HL-60/S4 (cell line): ENCODE data around the gene LINC01488.

Source experiments
- in situ Hi-C: fragments of 300-500 bp; cut with MboI; formaldehyde crosslinking; loops from 2 replicates; pipeline ENCODE4 v1.14.3; 2022; ENCODE audit warnings: low sequenced_read_pairs

The LINC01488 gene

DNA sequence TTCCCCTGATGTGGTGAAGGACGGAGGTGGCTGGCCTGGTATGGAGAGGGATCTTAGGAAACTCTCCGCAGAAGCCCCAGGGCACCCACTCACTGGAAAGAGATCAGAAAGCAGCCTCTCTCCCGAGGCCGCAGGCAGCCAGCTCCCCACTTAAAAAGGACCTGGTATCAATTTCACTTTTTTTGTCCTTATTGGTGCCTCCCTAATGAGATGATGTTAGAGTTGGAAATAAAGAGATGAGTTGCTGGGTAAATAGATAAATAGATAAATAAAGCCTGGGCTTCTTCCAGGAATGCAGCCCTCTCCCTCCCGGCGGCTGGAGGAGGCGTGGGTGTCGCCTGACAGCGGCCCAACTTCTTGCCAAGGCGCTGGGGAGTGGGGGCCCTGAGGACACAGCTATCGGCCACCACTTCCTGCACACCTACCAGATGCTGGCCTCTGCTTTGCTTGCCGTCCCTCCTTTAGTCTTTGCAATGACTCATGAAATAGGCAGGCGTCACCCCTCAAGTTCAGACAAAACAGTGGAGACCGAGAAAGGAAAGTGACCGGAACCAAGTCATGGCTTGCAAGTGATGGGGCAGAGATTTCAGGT is 42.9 kb downstream of the LINC01488 start:
- in situ Hi-C loops = no loop called here

DNA sequence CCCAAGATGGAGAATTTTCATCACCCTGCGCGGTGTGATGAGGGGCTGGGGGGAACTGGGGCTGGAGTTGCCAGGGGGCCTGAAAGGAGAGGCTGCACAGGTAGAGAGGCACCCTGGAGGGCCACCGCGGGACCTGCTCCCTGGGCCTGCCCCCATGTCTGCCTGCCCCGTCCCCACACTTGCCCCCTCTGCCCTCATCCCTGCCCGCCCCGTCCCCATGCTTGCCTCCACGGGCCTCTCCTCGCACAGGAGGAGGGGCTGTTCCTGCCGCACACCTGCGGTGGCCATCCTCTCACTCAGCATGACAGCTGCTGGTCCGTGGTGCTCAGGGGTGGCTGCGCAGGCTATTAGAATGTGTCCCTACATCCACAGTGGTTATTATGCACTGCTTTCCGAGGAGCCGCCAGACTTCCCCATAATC is 43.5 kb downstream of the LINC01488 start:
- in situ Hi-C loops = no loop called here

DNA sequence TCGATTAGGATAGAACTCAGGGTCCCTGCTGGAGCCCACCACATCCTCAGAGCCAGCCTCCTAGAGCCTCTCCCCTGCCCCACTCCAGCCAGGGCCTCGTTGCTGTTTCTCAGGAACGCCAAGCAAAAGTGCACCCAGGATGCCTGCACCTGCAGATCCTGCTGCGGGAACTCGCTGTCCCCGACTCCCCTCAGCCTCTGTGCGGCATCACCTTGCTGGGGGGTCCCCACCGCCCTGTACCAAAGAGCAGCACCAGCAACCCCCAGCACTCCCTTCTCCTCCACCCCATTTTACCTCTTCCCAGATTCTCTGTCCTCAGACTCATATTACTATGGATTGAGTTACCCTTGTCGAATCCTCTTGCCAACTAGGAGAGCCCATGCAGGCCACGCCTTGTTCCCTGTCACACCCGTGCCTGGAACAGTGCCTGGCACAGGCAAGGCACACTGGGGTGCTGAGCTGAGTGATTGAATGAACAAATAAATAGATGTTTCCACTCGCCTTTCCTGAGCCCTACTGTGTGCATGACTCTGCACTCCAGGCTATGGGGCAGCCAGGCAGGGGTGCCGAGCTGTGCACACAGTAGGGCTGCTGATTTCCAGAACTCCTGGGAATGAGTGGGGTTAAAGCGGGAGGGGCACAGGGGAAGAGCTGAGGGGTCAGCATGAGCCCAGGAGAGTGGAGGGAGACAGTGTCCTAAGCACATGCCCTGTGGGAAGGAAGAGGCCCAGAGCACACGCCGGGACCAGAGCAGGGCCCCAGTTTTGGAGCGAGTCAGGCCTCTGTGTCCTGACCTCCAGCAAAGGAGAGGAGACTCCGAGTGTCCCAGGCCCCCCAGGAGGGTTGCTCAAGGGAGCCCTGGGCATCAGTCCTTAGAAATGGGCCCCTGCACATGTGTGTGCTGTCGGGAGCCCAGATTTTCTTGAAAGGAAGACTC is 44.3 kb downstream of the LINC01488 start:
- in situ Hi-C loops = no loop called here

DNA sequence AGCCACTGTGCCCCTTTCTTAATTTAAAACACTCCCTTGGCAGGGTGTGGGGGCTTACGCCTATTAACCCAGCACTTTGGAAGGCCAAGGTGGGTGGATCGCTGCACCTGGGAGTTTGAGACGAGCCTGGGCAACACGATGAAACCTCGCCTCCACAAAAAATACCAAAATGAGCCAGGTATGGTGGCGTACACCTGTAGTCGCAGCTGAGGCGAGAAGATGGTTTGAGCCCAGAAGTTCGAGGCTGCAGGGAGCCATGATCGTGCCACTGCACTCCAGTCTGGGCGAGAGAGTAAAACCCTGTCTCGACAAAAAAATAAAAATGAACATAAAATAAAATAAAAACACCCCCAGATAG is 45.0 kb downstream of the LINC01488 start:
- in situ Hi-C loops = no loop called here

DNA sequence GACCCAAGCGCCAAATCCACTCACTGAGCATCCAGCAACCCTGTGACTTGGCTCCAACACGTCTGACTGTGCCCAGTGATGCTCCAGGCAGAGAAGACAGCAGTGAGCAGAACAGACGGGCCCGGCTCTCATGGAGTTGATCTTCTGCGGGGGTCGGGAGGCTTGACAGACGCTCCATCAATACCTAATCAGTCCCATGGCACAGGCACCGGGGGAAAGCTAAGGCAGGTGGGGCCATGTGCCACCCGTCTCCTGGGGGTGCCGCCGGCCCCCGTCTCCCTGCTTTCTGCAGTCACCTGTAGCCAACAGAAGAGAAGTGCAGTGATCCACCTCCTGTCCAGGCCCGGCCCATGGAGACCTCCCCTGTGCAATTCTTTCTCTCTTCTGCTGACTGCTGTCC is 47.5 kb downstream of the LINC01488 start:
- in situ Hi-C loops = no loop called here

DNA sequence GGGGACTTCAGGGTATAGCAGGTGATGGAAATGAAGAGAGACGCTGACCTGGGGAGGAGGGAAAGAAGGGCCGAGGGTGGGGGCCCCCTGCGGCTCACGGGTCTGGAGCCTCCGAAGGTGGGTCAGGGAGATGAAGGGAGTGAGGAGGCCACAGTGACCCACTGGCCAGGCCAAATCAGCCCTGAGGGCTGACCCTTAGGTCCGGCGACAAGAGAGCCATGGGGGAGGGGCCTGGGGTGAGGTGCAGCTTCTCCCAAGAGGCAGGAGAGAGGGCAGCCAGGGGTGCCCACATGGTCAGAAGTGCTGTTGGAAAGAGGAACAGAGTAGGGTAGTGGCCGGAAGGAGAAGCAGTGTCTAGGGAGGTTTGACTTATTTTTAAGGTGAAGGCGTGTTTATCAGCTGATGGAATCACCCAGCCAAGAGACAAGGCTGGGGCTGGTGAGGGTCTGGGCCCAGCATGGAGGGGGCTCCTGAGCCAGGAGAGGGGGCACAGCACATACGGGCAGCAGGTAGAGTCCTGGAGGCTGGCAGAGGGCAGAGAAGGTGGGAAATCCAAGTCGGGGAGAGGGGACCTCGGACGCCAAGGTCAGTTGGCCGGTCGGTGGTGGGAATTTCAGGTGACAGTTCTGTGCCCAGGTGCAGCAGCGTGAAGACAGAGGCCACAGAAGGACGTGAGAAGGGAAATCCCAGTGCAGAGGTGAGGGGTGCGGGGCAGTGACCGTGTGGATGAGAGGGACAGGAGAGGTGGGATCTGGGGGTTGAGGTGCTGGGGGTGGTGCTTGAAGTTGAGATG is 49.0 kb downstream of the LINC01488 start:
- in situ Hi-C loops = no loop called here

DNA sequence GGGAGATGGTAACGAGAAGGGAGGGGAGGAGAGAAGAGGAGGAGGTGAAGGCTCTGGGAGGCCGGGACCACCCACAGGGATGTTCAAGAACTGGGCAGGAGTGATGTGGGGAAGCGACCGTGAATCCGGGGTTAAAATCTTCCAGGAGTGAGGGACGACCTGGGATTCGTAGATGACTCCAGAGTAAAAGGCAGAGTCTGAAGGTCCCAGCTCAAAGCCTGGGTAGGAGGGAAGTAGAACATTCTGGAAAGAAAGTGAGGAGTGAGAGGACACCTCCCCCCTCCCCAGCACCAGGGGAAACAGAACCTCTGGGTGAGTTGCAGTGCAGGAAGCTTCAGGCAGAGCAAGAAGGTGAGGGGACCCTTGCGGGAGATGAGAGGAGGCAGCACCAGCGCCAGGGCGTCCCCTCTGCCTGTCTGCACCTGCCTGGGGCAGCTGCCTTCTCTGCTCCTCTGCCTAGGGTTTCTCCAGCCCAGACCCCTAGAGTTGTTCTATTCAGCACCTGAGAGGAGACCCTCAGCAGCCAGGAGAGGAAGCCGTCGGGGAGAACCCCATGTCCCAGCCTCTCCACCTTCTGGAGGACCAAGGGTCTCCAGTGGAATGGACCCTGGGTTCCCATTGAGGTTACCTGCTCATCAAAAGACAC is 49.7 kb downstream of the LINC01488 start:
- in situ Hi-C loops = no loop called here

DNA sequence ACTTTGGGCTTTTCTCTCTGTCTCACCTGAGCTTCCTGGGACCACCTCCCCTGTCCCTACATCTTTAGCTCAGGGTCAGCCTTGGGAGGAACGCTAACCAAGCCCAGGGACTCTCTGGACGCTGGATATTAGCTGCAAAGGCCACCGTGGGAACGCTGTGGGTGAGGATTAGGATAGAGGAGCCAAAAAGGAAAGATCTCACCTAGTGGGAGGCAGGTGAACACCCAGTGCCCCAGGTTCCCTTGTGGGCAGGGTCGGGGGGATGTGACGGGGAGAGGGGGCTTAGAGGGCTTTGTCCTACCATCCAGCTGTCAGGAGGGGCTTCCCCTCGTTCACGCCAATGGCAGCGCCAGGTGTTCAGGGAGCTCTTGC is 50.2 kb downstream of the LINC01488 start:
- in situ Hi-C loops = no loop called here

DNA sequence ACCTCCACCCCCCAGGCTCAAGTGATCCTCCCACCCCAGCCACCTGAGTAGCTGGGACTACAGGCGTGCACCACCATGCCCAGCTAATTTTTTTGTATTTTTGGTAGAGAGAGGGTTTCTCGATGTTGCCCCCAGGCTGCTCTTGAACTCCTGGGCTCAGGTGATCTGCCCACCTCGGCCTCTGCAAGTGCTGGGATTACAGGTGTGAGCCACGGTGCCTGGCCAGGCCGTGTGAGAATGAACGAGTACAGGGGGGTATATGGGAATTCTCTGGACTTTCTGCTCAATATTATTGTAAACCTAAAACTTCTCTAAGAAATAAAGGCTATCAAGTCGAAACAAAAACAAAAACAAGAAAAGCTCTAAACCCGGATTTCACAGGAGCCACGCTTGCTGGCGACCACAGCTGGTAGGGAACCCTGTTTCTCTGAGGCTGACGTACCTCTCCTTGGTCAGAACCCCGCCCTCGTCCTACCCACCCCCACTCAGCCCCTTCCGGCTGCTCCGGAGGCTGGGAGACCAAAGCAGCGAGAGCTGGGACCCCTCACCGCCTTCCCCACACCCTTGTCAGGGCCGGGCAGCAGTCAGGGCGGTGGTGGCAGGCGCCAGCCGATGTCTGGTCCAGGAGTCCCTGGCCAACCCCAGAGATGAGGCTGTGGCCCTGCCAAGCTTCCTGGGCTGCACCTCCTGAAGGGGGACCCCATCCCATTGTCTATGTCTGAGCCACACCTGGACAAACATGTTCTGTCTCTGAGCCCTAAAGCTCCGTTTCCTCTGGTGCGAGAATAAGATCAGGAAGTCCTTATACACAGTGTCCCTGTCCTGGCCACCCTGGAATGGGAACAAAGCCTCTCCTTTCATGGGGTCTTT is 52.1 kb downstream of the LINC01488 start:
- in situ Hi-C loops = no loop called here

DNA sequence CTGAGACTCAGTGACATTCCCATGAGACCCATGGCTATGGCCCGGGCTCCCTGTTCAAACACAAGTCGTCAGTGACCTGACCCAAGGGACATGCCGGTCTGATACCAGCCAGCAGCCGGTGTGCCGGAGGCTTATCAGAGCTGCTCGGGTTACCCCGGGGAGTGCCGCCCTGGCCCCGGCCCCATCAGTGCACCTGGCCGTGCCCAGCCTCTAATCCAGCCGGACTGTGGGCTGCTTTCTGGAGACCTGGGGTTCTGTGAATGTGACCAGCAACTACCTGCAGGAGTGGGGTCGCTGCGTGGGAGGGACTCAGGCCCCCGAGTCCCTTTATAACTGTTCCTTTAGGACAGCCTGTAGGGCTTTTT is 52.7 kb downstream of the LINC01488 start:
- in situ Hi-C loops = no loop called here

DNA sequence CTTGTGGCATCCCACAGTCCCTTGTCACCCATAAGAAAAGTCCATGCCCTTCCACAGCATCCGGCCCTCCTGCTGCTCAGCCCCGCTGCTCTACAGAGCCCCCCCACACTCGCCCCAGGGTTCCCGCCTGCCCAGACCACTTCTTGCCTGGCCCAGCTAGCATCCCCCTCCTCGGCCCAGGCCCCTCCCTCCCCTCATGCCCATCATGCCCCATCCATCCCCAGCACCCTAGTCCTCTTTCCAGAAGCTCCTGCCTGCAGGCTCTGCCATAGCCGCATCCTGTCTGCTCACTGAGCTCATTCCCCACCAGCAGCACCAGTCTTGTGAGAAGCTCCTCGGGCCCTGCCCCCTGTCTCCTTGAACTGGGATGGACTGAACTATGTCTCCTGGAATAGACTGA is 54.4 kb downstream of the LINC01488 start:
- in situ Hi-C loops = no loop called here

DNA sequence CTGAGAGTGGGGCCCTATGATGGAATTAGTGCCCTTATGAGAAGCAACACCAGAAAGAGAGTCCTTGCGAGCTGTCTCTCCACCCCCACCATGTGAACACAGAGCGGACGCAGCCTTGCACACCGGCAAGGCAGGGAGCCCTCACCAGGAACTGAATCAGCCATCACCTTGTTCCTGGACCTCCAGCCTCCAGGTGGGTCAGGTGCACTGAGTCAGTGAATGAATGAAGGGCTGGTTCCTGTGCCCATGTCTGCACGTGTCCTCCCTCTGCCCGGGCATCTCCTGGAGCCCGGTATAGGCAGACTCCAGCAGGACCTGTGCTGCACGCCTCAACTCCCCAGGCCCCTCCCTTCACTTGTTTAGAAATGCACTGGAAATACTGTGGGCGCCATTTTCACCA is 54.9 kb downstream of the LINC01488 start:
- in situ Hi-C loops = no loop called here

DNA sequence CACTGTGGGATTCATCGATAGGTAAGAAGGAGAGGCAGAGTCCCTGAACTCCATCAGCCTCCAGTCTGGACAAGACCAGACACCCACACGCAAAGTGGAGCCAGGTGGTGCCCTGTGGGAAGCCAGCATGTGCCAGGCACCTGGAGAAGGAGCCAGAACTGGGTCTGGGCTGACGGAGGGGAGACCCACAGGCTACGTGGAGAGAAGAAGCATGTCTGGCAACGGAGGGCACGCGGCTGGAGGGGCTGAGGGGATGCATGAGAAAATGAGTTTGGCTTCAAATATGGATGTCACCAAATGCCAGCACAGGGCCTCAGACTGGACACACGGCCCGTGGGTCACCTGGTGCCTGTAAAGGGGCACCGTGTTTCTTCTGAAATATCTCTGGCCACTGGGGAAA is 55.7 kb downstream of the LINC01488 start:
- in situ Hi-C loops = no loop called here

DNA sequence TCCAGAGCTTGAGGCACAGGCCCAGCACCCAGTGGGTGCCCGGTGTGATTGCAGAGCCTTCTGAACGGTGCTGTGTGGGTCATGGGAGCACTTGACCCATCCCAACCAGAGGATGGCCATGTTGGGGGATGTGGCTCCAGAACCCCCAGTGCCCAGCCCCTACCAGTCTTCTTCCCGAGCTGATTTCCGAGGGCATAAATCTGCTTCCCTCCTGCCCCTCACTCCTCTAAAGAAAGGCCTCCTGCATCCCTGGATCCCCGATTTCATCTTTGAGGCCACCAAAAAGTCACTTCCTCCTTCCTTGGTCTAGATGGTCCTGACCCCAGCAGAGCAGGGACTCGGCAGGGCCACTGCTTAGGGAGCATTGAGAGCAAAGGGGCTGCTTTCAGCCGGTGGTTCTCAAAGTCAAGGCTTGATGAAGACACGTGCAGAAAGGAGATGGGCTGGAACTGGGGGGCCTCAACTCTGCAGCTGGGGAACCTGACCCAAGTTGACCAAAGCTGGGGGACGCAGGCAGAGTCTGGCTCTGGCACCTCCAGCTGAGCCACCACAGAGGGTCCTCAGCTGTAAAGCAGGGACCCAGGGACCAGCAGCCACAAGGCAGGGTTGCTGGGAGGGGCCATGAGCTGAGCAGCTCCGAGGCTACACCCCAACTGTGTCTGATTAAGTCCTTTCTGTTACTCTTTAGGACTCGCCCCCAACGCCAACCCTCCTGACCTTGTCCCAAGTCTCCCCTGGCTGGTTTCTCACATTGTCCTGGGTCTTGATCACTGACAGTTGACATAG is 56.6 kb downstream of the LINC01488 start:
- in situ Hi-C loops = no loop called here

DNA sequence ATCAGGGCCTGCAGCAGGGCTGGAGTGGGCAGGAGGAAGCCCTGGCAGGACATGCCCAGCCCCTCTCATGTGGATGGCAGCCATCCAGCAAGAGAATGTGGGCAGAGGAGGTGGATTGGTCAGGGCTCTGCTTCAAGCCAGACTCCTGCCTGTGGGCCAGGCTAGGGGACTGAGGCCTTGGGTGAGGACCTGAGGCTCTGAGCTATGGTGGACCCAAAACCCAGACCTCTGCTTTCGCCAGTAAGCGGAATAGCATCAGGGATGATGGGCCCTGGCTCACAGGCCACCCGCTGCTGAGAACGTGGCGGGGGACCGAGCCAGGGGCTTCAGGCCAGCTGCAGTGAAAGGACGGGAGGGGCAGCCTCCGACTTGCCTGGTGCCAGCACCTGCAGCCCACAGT is 57.4 kb downstream of the LINC01488 start:
- in situ Hi-C loops = no loop called here

DNA sequence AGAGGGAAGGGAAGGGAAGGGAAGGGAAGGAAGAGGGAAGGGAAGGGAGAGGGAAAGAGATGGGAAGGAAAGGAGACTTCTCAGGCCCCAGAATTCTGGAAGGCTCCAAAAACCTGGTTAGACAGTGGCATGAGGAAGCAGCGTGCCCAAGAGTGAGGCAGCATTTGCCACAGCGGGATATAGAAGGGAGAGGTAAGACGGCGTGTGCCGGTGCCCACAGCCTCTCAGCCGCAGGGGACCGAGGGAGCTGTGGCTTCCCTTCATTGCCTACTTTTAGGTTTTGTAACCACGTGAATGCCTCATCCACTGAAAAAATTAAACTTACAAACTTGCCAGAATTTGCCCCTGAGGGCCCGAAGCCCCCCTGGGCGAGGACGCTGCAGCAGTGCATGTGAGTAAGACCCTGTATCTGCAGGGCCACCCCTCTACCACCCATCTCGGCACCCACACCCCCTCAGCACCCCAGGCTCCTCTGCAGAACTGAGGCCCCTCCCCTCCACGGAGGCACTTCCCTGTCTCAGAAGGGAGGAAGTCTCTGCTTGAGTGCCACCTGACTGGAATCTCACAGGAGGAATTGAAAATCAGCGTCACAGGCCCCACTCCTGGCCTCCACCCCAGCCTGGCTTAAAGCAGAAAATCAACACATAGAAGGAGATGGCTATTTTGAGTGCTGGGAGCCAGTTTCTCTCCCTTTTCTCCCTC is 58.1 kb downstream of the LINC01488 start:
- in situ Hi-C loops = no loop called here

DNA sequence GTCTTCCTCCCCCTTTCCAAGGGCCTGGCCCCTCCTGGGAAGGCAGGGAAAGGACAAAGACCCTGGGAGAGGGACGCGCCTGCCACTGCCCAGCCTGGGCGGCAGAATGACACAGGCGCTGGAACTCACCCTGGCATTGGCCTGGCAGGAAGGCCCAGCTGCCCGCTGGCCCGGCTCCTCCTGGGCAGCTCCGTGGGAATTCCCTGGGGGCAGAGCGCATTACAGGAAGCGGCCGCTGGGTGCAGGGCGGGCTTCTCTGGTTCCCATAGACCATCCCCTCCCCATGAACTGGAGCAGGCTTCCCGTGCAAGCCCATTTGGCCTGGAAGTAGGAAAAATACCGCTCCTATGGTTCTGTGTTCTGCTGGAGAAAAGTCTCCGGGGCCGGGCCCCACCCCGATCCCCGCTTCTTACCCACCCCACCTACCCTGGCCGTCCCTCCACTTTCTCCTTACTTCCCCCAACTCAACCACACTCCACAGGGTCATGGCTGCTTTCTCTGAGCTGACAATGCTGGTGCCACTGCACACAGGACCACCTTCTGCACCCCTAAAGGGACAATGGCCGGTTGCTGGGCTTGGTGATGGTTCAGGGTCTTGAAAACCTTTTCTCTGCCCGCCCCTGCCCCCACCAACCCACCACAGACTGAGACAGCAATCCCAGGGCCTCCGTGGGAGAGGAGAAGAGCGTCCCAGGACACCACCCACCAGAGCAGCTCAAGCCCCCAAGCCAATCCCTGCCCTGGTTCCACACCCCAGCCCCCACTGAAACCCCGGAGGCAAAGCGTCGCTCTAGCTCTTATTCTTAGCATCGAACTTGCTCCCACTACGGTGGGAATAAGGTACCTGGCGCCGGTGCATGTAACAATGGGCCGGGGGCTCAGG is 58.9 kb downstream of the LINC01488 start:
- in situ Hi-C loops = no loop called here

DNA sequence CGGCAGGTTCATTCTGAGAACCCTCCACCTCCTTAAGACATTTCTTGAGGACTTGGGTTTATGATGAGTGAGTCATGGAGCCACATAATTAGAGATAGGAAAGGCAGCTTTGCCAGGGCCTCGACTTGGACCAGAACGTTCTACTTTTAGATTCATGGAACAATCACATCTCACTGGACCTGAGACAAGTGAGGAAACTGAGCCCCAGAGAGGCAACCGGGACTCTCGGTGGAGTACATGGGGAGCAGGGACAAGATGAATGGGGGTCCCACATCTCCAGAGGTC is 59.5 kb downstream of the LINC01488 start:
- in situ Hi-C loops = no loop called here
